ENCODE data around the gene AGAP1.
"Not testable (repeated sequence)": the region's sequence is repeated elsewhere in the genome, so short reads cannot be mapped to it uniquely, and the experiment has no call there.

The AGAP1 gene

GRCh38 chr2:235587202-235587601, 93.4 kb downstream of the AGAP1 start:
- H3K4me3 ChIP-seq (ENCODE audit: low read depth, low read length) = no peak overlapping the region

DNA sequence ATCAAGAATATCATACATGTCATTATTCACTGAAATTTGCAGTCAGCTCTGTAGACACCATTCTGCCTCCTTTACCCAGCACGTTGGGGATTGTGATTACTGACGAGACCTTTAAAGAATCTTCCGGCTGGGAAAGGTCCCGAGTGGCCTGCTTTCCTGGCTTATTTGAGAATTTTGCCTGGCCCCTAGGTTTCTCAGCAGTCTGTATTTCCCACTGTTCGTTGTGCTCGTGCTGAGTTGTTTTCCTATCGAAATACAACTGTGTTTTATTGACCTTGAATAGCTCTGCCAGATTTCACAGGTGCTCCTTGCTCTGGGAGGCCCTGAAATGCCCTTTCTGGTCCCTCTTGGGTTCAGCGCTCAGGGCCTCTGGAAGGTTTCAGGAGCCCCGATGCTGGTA, 94.9 kb downstream of the AGAP1 start:
- H3K4me3 ChIP-seq (ENCODE audit: low read depth, low read length) = no peak overlapping the region

DNA sequence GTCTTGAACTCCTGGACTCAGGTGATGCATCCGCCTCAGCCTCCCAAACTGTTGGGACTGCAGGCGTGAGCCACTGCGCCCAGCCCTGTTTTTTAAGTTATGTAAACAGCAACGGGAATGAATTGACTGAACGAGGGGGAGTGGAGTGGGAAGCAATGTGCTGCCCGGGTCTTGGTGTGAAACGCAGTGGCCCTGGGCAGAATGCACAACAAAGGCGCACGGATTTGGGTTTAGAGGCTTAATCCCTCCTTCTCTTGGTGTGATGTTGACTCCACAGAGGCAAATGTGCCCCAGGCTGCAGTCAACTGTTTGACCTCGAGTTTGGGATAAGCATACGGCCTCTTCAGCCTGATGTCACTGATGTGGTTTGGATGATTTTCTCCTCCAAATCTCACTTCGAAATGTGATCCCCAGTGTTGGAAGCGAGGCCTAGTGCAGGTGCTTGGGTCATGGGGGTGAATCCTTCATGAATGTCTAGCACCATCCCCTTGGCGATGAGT, 97.4 kb downstream of the AGAP1 start:
- no peak overlapping the region for H3K4me3 ChIP-seq (ENCODE audit: low read depth, low read length)

DNA sequence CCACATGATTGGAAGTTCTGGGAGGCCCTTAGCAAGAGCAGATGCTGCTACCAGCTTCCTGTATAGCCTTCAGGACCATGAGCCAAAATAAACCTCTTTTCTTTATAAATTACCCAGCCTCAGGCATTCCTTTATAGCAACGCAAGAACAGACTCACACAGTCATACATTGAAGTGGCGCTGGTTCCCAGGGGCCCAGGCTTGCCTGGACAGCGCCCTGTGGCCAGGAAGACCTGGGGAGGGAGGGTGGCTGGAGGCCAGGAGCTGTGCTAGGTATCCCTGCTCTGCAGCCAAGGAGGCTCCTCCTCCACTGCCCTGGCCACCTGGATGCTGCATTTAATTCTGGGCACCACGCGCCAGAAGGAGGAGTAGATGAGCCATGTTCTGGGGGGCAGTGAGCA, 98.1 kb downstream of the AGAP1 start:
- no peak overlapping the region for H3K4me3 ChIP-seq (ENCODE audit: low read depth, low read length)

- H3K4me3 ChIP-seq (ENCODE audit: low read depth, low read length) = no peak overlapping the region
Measured at GRCh38 chr2:235592430-235592829, 98.6 kb downstream of the AGAP1 start.

DNA sequence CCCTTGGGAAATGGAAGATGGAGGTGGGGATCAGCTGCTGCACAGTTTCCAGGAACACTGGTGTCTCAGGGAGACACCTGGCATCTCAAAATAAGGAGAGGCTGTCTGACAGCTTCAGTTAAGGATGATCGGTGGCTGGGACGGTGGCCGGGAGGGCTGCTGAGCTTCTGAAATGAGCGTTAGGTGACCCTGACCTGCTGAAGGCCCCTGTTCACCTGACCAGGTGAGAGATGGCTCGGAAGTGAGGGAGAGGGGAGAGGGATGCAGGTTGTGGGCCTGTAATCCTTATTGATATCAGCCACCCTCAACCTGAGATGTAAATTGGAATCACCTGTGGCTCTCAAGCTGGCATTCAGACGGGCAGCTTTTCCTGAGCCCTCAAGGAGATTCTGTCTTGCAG, 99.0 kb downstream of the AGAP1 start:
- no peak overlapping the region for H3K4me3 ChIP-seq (ENCODE audit: low read depth, low read length)

DNA sequence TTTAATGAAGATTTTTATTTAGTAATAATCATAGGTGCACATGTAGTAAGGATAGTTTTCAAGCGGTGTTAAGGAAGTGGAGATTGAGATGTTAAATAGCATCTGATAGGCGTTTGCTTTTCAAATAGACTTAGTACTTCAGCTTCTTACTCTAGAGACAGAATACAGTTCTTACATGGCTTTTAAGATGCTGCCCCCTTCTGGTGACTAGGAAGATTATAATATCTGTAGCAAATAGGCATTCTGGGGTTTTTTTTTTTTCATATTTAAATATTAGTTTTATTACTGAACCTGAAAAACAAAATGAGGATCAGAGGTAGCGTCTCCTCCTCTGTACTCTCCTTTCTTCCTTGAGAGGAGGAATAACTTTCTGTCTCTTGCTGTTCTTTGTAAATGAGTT, 100.2 kb downstream of the AGAP1 start:
- H3K4me3 ChIP-seq (ENCODE audit: low read depth, low read length) = no peak overlapping the region

DNA sequence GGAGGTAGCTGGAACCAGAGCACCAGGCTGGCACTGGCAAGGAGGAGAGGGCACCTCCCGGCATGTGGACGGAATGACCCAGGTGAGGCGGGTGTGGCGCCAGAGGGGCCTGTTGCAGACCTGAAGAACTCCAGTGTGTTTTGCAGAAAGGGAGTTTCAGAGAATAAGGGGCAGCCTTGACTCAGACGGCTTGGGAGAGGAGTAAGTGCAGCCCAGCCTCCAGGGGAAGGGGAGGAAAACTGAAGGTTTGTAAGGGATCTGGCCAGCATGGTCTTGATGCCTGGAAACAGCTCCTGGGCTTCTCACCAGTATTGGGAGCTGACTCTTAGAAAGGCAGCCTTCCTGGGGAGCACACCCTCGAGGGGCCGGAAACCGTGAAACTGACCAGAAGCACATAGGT, 101.1 kb downstream of the AGAP1 start:
- no peak overlapping the region for H3K4me3 ChIP-seq (ENCODE audit: low read depth, low read length)

GRCh38 chr2:235595422-235596010, 101.7 kb downstream of the AGAP1 start:
- H3K4me3 ChIP-seq (ENCODE audit: low read depth, low read length) = no peak overlapping the region

DNA sequence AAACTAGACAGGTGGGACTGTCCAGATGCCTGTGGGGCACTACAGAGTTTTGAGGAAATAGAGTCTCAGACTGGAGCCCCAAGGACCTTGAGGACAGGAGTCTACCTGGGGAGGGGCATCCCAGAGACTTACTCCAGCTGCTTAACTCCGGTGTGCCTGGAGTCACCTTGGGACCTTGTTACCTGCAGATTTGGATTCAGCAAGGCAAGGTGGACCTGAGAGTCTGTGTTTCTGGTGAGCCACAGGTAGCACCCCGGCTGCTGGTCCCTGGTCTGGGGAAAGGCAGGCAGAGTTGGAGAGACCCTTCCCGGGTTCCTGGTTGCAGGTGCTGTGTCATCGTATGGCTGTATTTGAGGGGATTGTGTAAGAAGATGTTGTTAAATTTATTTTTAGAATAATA, 102.4 kb downstream of the AGAP1 start:
- no peak overlapping the region for H3K4me3 ChIP-seq (ENCODE audit: low read depth, low read length)

- H3K4me3 ChIP-seq (ENCODE audit: low read depth, low read length) = no peak overlapping the region
Measured at GRCh38 chr2:235597081-235597615, 103.3 kb downstream of the AGAP1 start.

GRCh38 chr2:235598026-235598425, 104.2 kb downstream of the AGAP1 start:
- no peak overlapping the region for H3K4me3 ChIP-seq (ENCODE audit: low read depth, low read length)

- H3K4me3 ChIP-seq (ENCODE audit: low read depth, low read length) = no peak overlapping the region
Measured at GRCh38 chr2:235598532-235599531, 105.0 kb downstream of the AGAP1 start.

DNA sequence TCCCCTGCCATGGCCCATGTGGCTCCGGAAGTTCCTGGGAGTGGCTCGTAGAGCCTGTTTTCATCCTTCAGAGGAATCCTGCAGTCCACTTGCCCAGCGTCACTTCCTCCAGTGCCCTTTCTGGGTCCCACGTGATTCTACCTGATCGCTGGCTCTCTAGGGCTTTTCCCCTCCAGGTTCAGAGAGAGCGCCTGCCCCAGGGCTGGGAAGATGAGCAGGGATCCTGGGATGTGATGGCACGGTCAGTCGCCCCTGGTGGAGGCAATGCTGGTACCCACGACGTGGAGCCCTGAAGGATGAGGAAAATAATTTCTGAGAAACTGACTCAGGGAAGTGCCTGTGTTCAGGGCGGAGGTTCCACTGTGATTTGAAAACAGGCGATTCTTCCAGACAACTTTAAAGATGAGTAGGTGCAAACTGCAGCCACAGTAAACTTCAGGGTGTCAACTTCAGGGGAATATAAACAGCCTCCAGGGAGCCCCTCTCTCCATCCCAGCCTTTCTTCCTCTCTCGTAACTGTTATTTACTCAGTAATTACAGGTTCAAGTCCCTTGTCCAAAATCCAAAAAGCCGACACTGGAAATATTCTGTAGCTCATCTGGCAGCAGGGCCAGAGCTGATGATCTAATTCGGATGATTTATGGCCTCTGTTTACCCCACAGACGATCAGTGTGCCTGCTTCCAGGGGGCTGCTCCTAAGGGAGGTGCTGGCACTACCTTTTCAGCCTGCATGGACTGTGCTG, 105.9 kb downstream of the AGAP1 start:
- H3K4me3 ChIP-seq (ENCODE audit: low read depth, low read length) = no peak overlapping the region

GRCh38 chr2:235600406-235600805, 106.6 kb downstream of the AGAP1 start:
- H3K4me3 ChIP-seq (ENCODE audit: low read depth, low read length) = no peak overlapping the region

- H3K4me3 ChIP-seq (ENCODE audit: low read depth, low read length) = no peak overlapping the region
Measured at GRCh38 chr2:235600926-235601325, 107.1 kb downstream of the AGAP1 start.

DNA sequence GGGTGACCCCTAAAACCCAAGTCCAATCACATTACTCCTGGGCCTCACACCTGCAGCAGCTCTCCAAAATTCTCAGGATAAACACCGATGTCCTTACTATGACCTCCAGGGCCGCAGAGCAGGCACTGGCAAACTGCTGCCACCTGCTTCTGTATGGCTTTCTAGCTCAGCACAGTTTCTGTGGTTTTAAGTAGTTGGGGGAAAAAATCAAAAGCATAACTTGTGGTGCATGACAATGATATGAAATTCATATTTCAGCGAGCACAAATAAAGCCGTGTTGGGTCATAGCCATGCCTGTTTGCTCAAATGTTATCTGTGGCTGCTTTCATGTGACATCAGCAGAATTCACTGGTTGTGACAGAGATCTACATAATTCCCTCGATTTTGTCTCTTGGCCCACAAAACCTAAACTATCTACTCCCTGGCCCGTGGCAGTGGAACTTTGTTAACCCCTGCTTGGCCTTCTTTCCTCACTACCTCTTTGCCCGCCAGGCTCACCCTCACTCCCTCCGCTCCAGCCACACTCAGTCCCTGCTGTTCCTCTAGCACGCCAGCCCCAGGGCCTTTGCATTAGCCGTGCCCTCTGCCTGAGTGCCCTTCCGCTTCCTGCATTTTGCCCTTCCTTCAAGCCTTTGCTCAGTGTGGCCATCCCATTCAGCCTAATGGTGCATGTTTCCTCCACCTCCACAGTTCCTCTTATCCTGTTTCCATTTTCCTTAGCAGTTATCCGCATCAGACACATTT, 108.3 kb downstream of the AGAP1 start:
- no peak overlapping the region for H3K4me3 ChIP-seq (ENCODE audit: low read depth, low read length)

DNA sequence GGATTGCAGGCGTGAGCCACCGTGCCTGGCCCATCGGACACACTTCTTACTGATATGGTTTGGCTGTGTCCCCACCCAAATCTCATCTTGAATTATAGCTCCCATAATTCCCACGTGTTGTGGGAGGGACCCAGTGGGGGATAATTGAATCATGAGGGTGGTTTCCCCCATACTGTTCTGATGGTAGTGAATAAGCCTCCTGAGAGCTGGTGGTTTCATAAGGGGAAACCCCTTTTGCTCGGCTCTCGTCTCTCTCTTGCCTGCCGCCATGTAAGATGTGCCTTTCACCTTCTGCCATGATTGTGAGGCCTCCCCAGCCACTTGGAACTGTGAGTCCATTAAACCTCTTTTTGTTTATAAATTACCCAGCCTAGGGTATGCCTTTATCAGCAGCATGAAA, 109.1 kb downstream of the AGAP1 start:
- H3K4me3 ChIP-seq (ENCODE audit: low read depth, low read length) = not testable (repeated sequence)

- H3K4me3 ChIP-seq (ENCODE audit: low read depth, low read length) = no peak overlapping the region
Measured at GRCh38 chr2:235603659-235604058, 109.8 kb downstream of the AGAP1 start.

DNA sequence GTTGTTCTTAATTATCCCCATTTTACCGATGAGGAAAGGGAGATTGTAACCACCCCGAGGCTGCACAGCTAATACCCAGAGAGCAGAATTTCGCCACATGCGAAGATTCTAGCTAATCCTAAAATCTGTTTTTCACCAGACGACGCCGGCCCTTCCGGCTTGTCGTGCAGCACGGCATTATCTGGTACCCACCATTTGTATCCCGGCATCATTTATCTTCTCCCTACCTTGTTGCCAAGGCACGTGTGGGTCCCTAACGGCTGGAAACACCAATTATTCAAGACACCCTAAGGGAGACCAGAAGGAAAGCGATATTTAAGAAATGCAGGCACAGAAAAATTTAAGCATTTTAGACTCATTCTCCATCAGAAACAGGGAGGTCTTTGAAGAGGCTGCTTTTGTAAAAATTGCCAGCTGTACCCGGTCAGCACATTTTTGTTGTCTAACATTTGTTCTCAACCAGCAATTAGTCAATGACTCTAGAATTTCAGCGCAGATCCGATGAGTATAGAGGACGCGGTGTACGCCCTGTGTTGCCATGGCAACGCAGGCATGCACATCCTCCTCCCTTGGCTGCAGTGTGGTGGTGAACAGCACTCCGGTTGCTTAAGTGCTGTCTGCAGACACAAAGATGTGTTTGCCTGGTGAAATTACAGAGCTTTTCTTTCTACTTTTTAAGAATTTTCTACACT, 111.6 kb downstream of the AGAP1 start:
- no peak overlapping the region for H3K4me3 ChIP-seq (ENCODE audit: low read depth, low read length)

All from iPS-11a (cell line).